B cell (primary cell): ENCODE results near the gene PLSCR5. TPM values are rescaled to one million over a fixed set of nuclear protein-coding genes. Genes with fewer than 3 reads are reported as not detected.

Experiments
- ATAC-seq: fragments of 200-7000 bp; cut with Tn5 transposase; one replicate; pipeline ENCODE4 v1.10.0; 2021; ENCODE audit warnings: low read depth, mild to moderate bottlenecking, moderate number of reproducible peaks, moderate library complexity
- CTCF ChIA-PET: fragments of 350-600 bp; sonication (Branson Sonifier 250); formaldehyde crosslinking; loops from one replicate; lab custom pipeline; 2021; ENCODE audit warnings: antibody characterized with exemption, inconsistent platforms; lab: Charles Lee
- POLR2A ChIA-PET: fragments of 350-600 bp; sonication (Branson Sonifier 250); formaldehyde crosslinking; loops from one replicate; lab custom pipeline; 2021; ENCODE audit warnings: antibody characterized with exemption; lab: Charles Lee
- DNase-seq: peaks from one replicate; pipeline ENCODE4 v3.0.0; 2013
- H2AFZ ChIP-seq: 2 replicates; pipeline ENCODE4 v1.6.1; 2012; ENCODE audit warnings: mild to moderate bottlenecking, low read depth, low read length; ENCODE audit not compliant: insufficient read depth, poor library complexity, severe bottlenecking
- H3K27ac ChIP-seq, 2 donors: 1 replicate in 1 of 2; 2 replicates in 1 of 2; pipeline ENCODE4 v1.5.1; 2012 to 2013; ENCODE audit warnings: low read length in 2 of 2, mild to moderate bottlenecking in 2 of 2, moderate library complexity in 1 of 2
- H3K27me3 ChIP-seq, 4 experiments: fragments of 200-600 bp in 1 of 4; sonication (generic) in 1 of 4; replicated peaks in 1 of 4; 1 replicate in 2 of 4; 2 replicates in 2 of 4; pipeline versions ENCODE4 v1.6.1 to v1.7.0; 2013 to 2016; ENCODE audit warnings: low read length in 3 of 4, mild to moderate bottlenecking in 2 of 4, mixed read lengths in 1 of 4, moderate library complexity in 1 of 4; ENCODE audit not compliant: insufficient read depth in 4 of 4, control insufficient read depth in 3 of 4; ENCODE audit errors: control extremely low read depth in 1 of 4
- H3K36me3 ChIP-seq, 2 experiments: replicated peaks in 1 of 2; 1 replicate in 1 of 2; 2 replicates in 1 of 2; pipeline versions ENCODE4 v1.6.1 to v1.7.1; 2013; ENCODE audit warnings: low read length in 1 of 2; ENCODE audit not compliant: insufficient read depth in 2 of 2, control insufficient read depth in 1 of 2; ENCODE audit errors: control extremely low read depth in 1 of 2, extremely low read depth in 1 of 2
- H3K4me1 ChIP-seq, 2 donors: fragments of 200-600 bp in 1 of 2; sonication (generic) in 1 of 2; 1 replicate in 1 of 2; 2 replicates in 1 of 2; pipeline versions ENCODE4 v1.5.1 to v1.6.1; 2013 to 2017; ENCODE audit warnings: low read length in 2 of 2; ENCODE audit not compliant: control insufficient read depth in 2 of 2, insufficient read depth in 2 of 2
- H3K4me2 ChIP-seq: replicated peaks from 2 replicates; pipeline ENCODE3; 2012; ENCODE audit warnings: mild to moderate bottlenecking, low read depth, low read length; ENCODE audit not compliant: poor library complexity, severe bottlenecking
- H3K4me3 ChIP-seq, 5 experiments: fragments of 200-600 bp in 1 of 5; sonication (generic) in 1 of 5; 1 replicate in 3 of 5; 2 replicates in 2 of 5; pipeline versions ENCODE4 v1.5.1 to v1.7.0; 2011 to 2016; ENCODE audit warnings: low read length in 4 of 5, mild to moderate bottlenecking in 4 of 5, low read depth in 2 of 5, control low read depth in 1 of 5, moderate library complexity in 1 of 5; ENCODE audit not compliant: insufficient read depth in 1 of 5; ENCODE audit errors: control extremely low read depth in 1 of 5, extremely low read depth in 1 of 5
- H3K79me2 ChIP-seq: fragments of 200-600 bp; sonication (generic); one replicate; pipeline ENCODE4 v1.6.0; 2016; ENCODE audit warnings: low read length; ENCODE audit not compliant: control insufficient read depth, insufficient read depth
- H3K9ac ChIP-seq: fragments of 200-600 bp; sonication (generic); 2 replicates; pipeline ENCODE4 v1.6.1; 2017; ENCODE audit warnings: mild to moderate bottlenecking, low read length, moderate library complexity
- H3K9me3 ChIP-seq, 3 donors: one replicate each; pipeline versions ENCODE4 v1.6.1 to v1.7.1; 2013; ENCODE audit warnings: low read length in 2 of 3; ENCODE audit not compliant: control insufficient read depth in 2 of 3, insufficient read depth in 1 of 3; ENCODE audit errors: control extremely low read depth in 1 of 3
- H4K20me1 ChIP-seq: 2 replicates; pipeline ENCODE4 v1.6.0; 2012; ENCODE audit warnings: mild to moderate bottlenecking, low read length; ENCODE audit not compliant: insufficient read depth, control insufficient read depth, poor library complexity, severe bottlenecking
- H3K27ac Mint-ChIP-seq: one replicate; pipeline ENCODE4 v1.8.0; 2021; ENCODE audit warnings: mixed read lengths
- H3K27me3 Mint-ChIP-seq: one replicate; pipeline ENCODE4 v1.8.0; 2021; ENCODE audit warnings: mixed read lengths
- H3K4me1 Mint-ChIP-seq: one replicate; pipeline ENCODE4 v1.8.0; 2021; ENCODE audit warnings: mixed read lengths
- H3K4me3 Mint-ChIP-seq: one replicate; pipeline ENCODE4 v1.8.0; 2021; ENCODE audit warnings: mixed read lengths
- H3K9me3 Mint-ChIP-seq: one replicate; pipeline ENCODE4 v1.8.0; 2022; ENCODE audit warnings: mixed read lengths; ENCODE audit not compliant: insufficient read depth
- EZH2 ChIP-seq: IDR thresholded peaks from 2 replicates; pipeline ENCODE4 v1.6.1; 2012; ENCODE audit warnings: borderline replicate concordance, low read depth, mild to moderate bottlenecking, moderate library complexity, low read length; ENCODE audit not compliant: insufficient read depth, poor library complexity, severe bottlenecking
- WGBS: methylation state at CpG from one replicate; pipeline ENCODE4 v1.1.5; 2013; ENCODE audit warnings: missing lambda C conversion rate; ENCODE audit not compliant: insufficient coverage; 5-methylcytosine and 5-hydroxymethylcytosine counted together
- intact Hi-C: fragments of 100-400 bp; cut with micrococcal nuclease; formaldehyde crosslinking; loops from one replicate; pipeline ENCODE4 v1.10.0; 2022
- polyA plus RNA-seq: library from polyadenylated mRNA; depleted of rRNA; stranded (reverse); fragments of >200 nt; gene quantifications from 2 replicates; pipeline ENCODE4 v1.2.3, GENCODE V29; 2012
- total RNA-seq, 2 donors: library from RNA; stranded (reverse); fragments of 120-200 nt in 1 of 2; gene quantifications; 1 replicate in 1 of 2; 2 replicates in 1 of 2; pipeline versions ENCODE4 v1.2.3 to v1.2.4, GENCODE V29; 2013 to 2022
- TF ChIP-seq, protein P1 (sequence below): fragments of 200-600 bp; IDR thresholded peaks from one replicate; pipeline ENCODE4 v1.8.0; 2022; ENCODE audit warnings: antibody characterized with exemption, mild to moderate bottlenecking

Gene PLSCR5
- total and polyA plus RNA-seq, 2 donors (not counting 1 experiment from before 2014, with no cell fraction given) = not detected

DNA sequence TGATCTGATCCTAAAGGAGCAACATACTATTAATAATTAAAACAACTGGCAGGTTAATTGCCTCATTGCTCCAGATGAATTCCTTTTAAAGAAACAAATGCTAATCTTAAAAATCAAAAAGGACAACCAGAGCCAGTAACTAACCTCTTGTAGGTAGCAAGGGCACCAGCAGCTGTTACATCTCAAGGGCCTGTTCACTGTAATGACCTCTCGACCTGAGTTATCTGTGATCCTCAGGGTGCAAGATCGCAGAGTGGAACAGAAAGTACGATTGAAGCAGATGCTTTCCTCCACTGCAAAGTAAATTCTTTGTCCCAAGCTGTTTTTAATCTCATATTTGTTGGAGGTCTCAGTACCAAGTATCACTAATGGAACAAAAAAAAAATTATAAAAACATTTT lies 11.4 kb downstream of the PLSCR5 start:
- POLR2A ChIA-PET = no interaction called here

DNA sequence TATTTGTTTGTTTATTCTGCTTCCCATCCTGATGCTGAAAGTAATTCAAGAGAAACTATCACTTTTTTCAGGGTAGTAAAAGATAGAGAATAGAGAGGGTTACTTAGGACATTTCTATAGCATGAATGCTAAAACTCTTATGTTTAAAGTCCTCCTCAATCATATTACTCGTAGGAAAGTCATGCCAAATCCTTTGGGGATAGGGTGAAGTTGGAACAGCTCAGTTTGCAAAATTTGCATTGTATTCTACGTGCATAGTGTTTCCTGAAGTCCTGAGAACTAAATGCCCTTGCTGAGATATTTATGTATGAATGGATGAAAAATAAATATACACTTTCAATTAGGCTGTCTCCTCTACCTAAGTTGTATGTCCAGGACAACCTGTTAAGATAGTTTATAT lies 14.6 kb downstream of the PLSCR5 start:
- H3K9me3 ChIP-seq = no peaks in the 10 kb centered on the region
- no peak overlapping the region for H3K27ac ChIP-seq
- H3K27me3 ChIP-seq = peaks cover 0 to 2% (median 0%) of the 10 kb centered on the region in 4 experiments
- CTCF ChIA-PET = interaction anchor here (1.1 to 1.7 kb wide), 6 partner anchors 10 to 371 kb away, joined by 3 to 7 read pairs (median 6); no protein-coding TSS in a partner anchor
- Mint-ChIP-seq H3K27me3 (peaks cover 5% of the 10 kb centered on the region), H3K4me3 (no peak overlapping the region), H3K4me1 (no peaks in the 10 kb centered on the region), H3K9me3 (no peaks in the 10 kb centered on the region), H3K27ac (no peak overlapping the region)
- no peaks in the 10 kb centered on the region for H3K4me1 ChIP-seq
- POLR2A ChIA-PET = no interaction called here
- H3K9ac ChIP-seq = no peak overlapping the region
- ATAC-seq (no peak), DNase-seq (no peak)
- H3K4me2 ChIP-seq = no peak overlapping the region
- no peaks in the 10 kb centered on the region for H3K79me2 ChIP-seq
- no peaks in the 10 kb centered on the region for H4K20me1 ChIP-seq
- no CpG with 5 or more reads among the region's 2 CpGs for WGBS
- intact Hi-C loops = loop anchor here (2.0 kb wide), 1 partner anchor 50 kb away; no protein-coding TSS in a partner anchor
- no peak overlapping the region for H2AFZ ChIP-seq
- TF ChIP-seq, protein P1, sequence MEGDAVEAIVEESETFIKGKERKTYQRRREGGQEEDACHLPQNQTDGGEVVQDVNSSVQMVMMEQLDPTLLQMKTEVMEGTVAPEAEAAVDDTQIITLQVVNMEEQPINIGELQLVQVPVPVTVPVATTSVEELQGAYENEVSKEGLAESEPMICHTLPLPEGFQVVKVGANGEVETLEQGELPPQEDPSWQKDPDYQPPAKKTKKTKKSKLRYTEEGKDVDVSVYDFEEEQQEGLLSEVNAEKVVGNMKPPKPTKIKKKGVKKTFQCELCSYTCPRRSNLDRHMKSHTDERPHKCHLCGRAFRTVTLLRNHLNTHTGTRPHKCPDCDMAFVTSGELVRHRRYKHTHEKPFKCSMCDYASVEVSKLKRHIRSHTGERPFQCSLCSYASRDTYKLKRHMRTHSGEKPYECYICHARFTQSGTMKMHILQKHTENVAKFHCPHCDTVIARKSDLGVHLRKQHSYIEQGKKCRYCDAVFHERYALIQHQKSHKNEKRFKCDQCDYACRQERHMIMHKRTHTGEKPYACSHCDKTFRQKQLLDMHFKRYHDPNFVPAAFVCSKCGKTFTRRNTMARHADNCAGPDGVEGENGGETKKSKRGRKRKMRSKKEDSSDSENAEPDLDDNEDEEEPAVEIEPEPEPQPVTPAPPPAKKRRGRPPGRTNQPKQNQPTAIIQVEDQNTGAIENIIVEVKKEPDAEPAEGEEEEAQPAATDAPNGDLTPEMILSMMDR = no peak
- no peak for TF ChIP-seq EZH2
- no peak overlapping the region for H3K4me3 ChIP-seq
- no peaks in the 10 kb centered on the region for H3K36me3 ChIP-seq

More for the DNA sequence above, 11.4 kb downstream of the PLSCR5 start:
- H3K79me2 ChIP-seq = no peaks in the 10 kb centered on the region
- H4K20me1 ChIP-seq = no peaks in the 10 kb centered on the region
- no peaks in the 10 kb centered on the region for H3K27me3 ChIP-seq
- H3K4me3 ChIP-seq = no peak overlapping the region
- H3K4me1 Mint-ChIP-seq = no peaks in the 10 kb centered on the region
- DNase-seq (no peak), ATAC-seq (no peak)
- no peak overlapping the region for H3K4me2 ChIP-seq
- no peaks in the 10 kb centered on the region for H3K9me3 ChIP-seq
- no peaks in the 10 kb centered on the region for H3K9me3 Mint-ChIP-seq
- no peak overlapping the region for H3K9ac ChIP-seq
- no peak overlapping the region for H3K27ac Mint-ChIP-seq
- intact Hi-C loops = no loop called here
- no peak overlapping the region for H3K4me3 Mint-ChIP-seq
- TF ChIP-seq, protein P1 = no peak
- TF ChIP-seq EZH2 = no peak
- no CpG with 5 or more reads among the region's 3 CpGs for WGBS
- no peak overlapping the region for H3K27ac ChIP-seq
- no peaks in the 10 kb centered on the region for H3K4me1 ChIP-seq
- no peak overlapping the region for H2AFZ ChIP-seq
- H3K36me3 ChIP-seq = no peaks in the 10 kb centered on the region
- peaks cover 11% of the 10 kb centered on the region for H3K27me3 Mint-ChIP-seq
- CTCF ChIA-PET = interaction anchor here (1.0 to 1.8 kb wide), 6 partner anchors 9 to 529 kb away, joined by 3 to 8 read pairs (median 4); no protein-coding TSS in a partner anchor
